OCI-M2 (cell line): ENCODE measurements around the gene PNMA6F.

Experiments used
- DNase-seq: peaks from one replicate; lab custom pipeline; 2025; ENCODE audit not compliant: unreplicated experiment; lab: John Stamatoyannopoulos, UW

The PNMA6F gene

GRCh38 chrX:153321381-153322124 lies at the start of gene PNMA6F:
TSS of gene PNMA6F (minus strand) at chrX:153321767. CDS start at chrX:153320674, 1,093 bp downstream.
- no peak for DNase-seq

- DNase-seq = no peak
Measured at GRCh38 chrX:153371256-153371655, 49.7 kb upstream of the PNMA6F start.

GRCh38 chrX:153370293-153371055 lies 48.9 kb upstream of the PNMA6F start:
- no peak for DNase-seq

GRCh38 chrX:153366878-153367538 lies 45.4 kb upstream of the PNMA6F start:
- DNase-seq = no peak

GRCh38 chrX:153366119-153366518 lies 44.6 kb upstream of the PNMA6F start:
- no peak for DNase-seq

GRCh38 chrX:153365670-153366069 lies 44.1 kb upstream of the PNMA6F start:
- no peak for DNase-seq

GRCh38 chrX:153361781-153362397 lies 40.3 kb upstream of the PNMA6F start:
- DNase-seq = no peak

- DNase-seq = no peak
Measured at GRCh38 chrX:153357877-153358276, 36.3 kb upstream of the PNMA6F start.

- no peak for DNase-seq
Measured at GRCh38 chrX:153353416-153353815, 31.8 kb upstream of the PNMA6F start.

GRCh38 chrX:153352858-153353257 lies 31.3 kb upstream of the PNMA6F start:
- no peak for DNase-seq

- no peak for DNase-seq
Measured at GRCh38 chrX:153351981-153352380, 30.4 kb upstream of the PNMA6F start.

GRCh38 chrX:153349952-153350351 lies 28.4 kb upstream of the PNMA6F start:
- DNase-seq = no peak

GRCh38 chrX:153348421-153348820 lies 26.9 kb upstream of the PNMA6F start:
- DNase-seq = no peak

- DNase-seq = no peak
Measured at GRCh38 chrX:153347530-153347929, 26.0 kb upstream of the PNMA6F start.

- DNase-seq = no peak
Measured at GRCh38 chrX:153343674-153344073, 22.1 kb upstream of the PNMA6F start.

- no peak for DNase-seq
Measured at GRCh38 chrX:153342762-153343558, 21.4 kb upstream of the PNMA6F start.

- DNase-seq = no peak
Measured at GRCh38 chrX:153340111-153340510, 18.5 kb upstream of the PNMA6F start.

GRCh38 chrX:153339662-153340061 lies 18.1 kb upstream of the PNMA6F start:
- no peak for DNase-seq

- no peak for DNase-seq
Measured at GRCh38 chrX:153338836-153339235, 17.3 kb upstream of the PNMA6F start.

GRCh38 chrX:153336988-153337387 lies 15.4 kb upstream of the PNMA6F start:
- DNase-seq = no peak
